Iris pigment epithelial cell (primary cell): ENCODE measurements around the gene WASL.

ENCODE experiments used
- DNase-seq: peaks from one replicate; pipeline ENCODE4 v3.0.0-alpha.2; 2011; ENCODE audit warnings: low read depth

The WASL gene

GRCh38 chr7:123690550-123690949 lies 58.3 kb downstream of the WASL start:
- DNase-seq: no peak

- no peak for DNase-seq
Measured at GRCh38 chr7:123689250-123689649, 59.6 kb downstream of the WASL start.

DNA sequence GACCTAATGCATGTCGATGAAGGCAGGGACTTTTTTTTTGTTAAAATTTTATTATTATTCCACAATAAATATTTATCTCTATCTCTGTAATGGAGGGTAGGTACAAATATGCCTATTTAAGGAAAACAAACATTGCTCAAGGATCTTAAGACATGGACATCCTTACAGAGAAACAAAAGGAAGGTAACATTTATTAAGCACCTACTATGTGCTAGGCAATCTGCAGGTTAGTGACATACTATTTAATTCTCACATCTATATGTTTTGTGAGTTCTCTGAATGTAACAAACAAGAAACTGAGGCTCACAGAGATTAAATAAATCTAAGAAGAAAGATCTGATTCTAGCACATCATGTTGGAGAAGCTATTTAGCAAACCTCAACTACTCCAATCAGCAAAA lies 61.1 kb downstream of the WASL start:
- no peak for DNase-seq

DNA sequence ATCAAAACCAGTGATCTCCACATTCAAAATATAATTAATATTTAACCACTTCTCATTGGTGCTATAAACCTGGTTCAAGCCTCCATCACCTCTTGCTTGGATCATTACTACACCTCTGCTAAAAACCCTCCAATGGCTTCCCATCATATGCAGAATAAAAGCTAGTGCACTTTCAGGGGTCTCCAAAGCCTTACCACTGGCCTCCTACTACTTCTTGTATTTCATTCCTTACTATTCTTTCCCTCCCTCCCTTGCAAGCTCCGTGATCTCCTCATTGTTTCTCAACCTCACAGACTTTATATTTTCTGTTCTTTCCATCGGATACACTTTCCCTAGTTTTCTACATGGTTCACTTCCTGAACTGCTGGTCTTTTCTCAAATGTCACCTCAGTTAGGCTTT lies 61.6 kb downstream of the WASL start:
- DNase-seq: no peak

DNA sequence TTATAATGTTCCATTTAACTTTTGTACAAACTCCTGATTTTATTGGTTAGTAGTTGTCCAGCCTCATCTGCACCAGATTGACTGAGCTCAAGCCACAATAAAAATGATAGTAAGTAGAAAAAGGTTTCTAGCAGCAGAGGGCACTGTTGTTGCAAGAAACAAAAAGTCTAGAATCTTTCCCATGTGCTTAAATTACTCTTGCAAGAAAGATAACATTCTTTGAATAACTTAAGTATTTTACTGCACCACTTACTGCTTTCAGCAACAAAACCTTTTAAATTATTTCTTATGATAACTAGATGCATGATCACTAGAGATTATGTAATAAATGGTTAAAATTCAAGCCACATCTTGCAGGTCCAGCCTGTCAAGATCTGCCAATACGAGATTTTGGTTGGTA lies 66.1 kb downstream of the WASL start:
- DNase-seq: peak; percentile 78

- no peak for DNase-seq
Measured at GRCh38 chr7:123681561-123681960, 67.2 kb downstream of the WASL start.

DNA sequence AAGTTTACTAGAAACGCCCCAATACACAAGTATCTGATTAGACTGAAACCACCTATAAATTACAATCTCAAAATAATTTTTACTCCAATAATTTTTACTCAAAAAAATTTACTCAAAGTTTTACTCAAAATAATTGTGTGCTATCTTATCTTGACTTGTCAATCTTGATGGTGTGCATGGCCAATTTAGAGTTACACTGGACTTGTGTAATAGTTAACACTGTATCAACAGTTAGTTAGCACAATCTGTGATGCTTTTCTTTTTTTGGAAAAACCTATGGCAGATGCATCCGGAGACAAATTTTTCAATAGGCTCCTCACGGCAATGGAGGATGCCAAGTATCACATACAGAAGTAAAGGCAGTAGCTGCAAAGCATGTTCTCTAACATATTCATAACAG lies 68.2 kb downstream of the WASL start:
- DNase-seq: no peak

DNA sequence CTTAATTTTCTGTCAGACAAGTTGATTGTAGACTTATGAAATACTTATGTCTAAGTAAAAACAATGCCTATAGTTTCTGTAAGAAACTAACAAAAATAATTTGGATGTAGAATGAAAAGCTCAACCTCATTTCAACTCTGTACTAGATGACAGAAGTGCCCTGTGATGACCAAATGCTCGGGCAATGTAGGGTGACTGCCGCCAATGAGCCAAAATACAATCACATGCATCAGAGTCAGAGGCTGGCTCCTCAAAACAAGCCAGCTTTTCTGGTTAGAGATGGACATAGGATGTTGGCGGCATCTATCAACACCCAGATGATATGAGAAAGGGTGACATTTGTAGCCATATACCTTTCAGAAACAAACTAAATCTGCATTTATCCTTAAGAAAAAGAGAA lies 69.2 kb downstream of the WASL start:
- no peak for DNase-seq

- DNase-seq: no peak
Measured at GRCh38 chr7:123677061-123677715, 71.6 kb downstream of the WASL start.

DNA sequence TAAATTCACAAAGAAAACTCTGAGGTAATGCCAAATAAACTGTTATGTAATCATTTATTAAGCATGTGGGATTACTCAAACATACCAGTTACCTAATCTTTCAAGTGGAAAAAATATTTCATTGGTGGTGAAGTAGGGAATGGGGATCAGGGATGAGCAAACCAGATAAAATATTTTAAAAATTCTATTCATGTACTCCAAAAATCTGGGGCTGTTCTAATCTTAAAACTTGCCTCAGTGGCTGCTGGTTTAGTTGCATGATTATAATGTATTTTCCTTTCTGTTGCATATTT lies 73.7 kb downstream of the WASL start:
- DNase-seq: peak; percentile 62

DNA sequence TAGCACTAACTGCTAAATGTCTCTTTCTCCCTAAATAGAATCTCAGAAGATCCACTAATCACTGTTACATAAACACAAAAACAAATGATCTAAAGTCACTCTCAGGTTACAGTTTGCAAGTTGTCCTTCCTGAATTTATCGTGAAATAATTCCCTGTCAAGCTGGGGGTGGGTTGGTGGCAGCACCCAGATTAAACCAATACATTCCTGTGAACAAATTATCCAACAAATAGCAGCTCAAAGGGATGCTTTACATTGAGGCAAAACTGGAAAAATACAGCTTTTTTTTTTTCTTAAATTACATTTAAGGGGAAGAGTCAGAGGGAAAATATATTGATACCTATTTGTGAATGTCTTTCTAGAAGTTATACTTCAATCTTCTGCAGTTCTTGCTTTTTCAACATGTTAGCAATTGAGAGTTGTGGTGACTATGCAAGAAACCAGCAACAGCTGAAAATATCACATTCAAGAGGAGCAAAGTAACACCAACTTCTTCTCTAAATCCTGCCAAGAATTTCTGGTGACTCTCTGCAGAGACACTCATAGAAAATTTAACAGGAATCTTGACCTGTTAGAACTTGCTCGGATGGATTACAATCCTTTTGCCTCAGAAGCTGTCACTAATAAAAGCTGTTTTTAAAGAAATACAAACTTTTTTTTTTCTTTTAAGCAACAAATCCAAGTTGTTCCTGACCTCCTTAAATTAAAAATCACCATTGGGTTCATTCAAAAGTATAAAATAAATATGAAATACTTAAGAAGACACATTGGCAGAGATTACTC lies 74.2 kb downstream of the WASL start:
- peak; percentile 38 for DNase-seq

GRCh38 chr7:123673752-123674398 lies 74.9 kb downstream of the WASL start:
- no peak for DNase-seq

GRCh38 chr7:123673137-123673732 lies 75.6 kb downstream of the WASL start:
- no peak for DNase-seq

GRCh38 chr7:123669485-123669884 lies 79.3 kb downstream of the WASL start:
- no peak for DNase-seq

DNA sequence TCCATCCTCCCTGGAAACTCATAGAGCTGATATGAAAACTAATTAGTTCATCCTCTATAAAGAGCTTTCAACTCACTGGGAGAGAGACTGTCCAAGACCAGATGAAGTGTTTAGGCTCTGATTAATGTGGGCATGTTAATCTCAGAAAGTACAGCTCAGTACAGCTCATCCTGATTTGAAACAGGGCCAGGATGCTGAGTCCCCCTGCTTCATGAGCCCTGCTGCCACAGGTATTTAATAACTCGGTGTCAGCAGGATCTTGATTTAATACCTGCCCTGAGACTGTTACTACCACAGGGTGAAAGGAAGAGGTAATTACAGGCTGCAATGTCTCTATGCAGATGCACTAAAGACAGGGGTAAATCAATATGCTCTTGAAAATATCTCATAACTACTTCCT lies 82.3 kb downstream of the WASL start:
- DNase-seq: no peak

DNA sequence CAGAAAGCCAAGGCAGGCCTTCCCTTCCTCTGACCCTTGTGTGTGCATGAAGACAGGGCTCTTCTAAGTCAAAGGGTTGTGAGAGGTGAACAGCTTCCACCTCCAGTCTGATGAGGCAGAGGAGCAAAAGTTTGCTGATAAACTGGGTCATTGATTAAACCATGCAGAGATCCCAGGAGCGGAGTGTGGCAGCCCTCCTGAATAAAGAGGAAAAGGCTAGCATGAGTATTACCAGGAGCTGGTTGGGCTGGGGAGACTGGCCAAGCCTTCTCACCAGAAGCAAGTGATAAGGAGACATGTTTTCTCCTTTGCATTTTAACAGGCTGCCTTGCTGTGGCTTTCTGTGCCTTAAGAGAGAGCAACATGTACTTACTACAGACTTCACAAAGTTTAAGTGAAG lies 82.9 kb downstream of the WASL start:
- DNase-seq: no peak

- peak; percentile 43 for DNase-seq
Measured at GRCh38 chr7:123665157-123665556, 83.6 kb downstream of the WASL start.

DNA sequence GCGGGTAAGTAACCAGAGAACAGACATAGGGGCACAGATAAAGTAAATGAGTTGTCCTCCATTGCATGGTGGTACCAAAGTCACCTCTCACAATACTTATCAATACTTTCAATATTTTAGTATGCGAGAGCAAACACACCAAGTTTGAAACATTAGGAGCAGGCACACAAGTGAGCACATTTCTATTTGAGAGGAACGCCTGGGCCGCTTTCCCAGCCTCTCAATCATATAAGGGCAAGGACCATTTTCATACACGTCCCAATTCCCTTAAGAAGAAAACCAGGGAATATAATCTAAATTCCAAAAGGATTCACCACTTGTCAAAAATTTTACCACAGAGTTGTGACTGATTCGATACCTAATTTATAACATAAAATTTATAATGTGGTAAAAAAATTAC lies 85.6 kb downstream of the WASL start:
- no peak for DNase-seq

- DNase-seq: no peak
Measured at GRCh38 chr7:123662755-123663154, 86.0 kb downstream of the WASL start.

DNA sequence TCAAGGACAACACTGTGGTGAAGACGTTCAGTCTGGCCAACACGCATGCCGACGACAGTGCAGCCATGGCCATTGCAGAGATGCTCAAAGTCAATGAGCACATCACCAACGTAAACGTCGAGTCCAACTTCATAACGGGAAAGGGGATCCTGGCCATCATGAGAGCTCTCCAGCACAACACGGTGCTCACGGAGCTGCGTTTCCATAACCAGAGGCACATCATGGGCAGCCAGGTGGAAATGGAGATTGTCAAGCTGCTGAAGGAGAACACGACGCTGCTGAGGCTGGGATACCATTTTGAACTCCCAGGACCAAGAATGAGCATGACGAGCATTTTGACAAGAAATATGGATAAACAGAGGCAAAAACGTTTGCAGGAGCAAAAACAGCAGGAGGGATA lies 86.5 kb downstream of the WASL start:
- no peak for DNase-seq

DNA sequence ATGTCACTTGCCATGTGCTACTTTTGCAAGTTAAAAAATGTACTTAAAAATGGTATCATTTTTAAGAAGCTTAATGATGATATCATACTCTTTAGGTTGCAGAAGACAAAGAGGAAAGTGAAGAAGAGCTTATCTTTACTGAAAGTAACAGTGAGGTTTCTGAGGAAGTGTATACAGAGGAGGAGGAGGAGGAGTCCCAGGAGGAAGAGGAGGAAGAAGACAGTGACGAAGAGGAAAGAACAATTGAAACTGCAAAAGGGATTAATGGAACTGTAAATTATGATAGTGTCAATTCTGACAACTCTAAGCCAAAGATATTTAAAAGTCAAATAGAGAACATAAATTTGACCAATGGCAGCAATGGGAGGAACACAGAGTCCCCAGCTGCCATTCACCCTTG lies 87.0 kb downstream of the WASL start:
- no peak for DNase-seq

GRCh38 chr7:123660514-123661354 lies 88.1 kb downstream of the WASL start:
- no peak for DNase-seq
